Small intestine (tissue), 7 donors: ENCODE data around the gene HOXA5. TPM values are rescaled to one million over a fixed set of nuclear protein-coding genes. Genes with fewer than 3 reads are reported as not detected.
A peak's percentile ranks its signal among the peaks of the same experiment; 100 is the strongest.

Source experiments
- DNase-seq, 2 donors: peaks; one replicate each; pipeline versions ENCODE4 v3.0.0 to v3.0.0-alpha.2; 2013
- FAIRE-seq: peaks from 2 replicates; lab custom pipeline; 2012; peaks lifted over from hg19 to GRCh38; lab: Jason Lieb, UNC
- H3K27ac ChIP-seq, 3 donors: one replicate each; pipeline ENCODE4 v1.5.1; 2013; ENCODE audit warnings: low read length in 2 of 3, mild to moderate bottlenecking in 2 of 3, control low read depth in 1 of 3, inconsistent platforms in 1 of 3, low read depth in 1 of 3, moderate library complexity in 1 of 3
- H3K27me3 ChIP-seq, 3 donors: one replicate each; pipeline ENCODE4 v1.6.1; 2013; ENCODE audit warnings: low read length in 3 of 3, inconsistent platforms in 1 of 3; ENCODE audit not compliant: control insufficient read depth in 3 of 3, insufficient read depth in 3 of 3
- H3K36me3 ChIP-seq, 3 donors: one replicate each; pipeline ENCODE4 v1.6.1; 2013; ENCODE audit warnings: low read length in 3 of 3, inconsistent platforms in 1 of 3, low read depth in 1 of 3, mild to moderate bottlenecking in 1 of 3, moderate library complexity in 1 of 3; ENCODE audit not compliant: control insufficient read depth in 3 of 3, insufficient read depth in 2 of 3
- H3K4me1 ChIP-seq, 3 donors: one replicate each; pipeline ENCODE4 v1.6.1; 2013; ENCODE audit warnings: low read length in 2 of 3, inconsistent platforms in 1 of 3, low read depth in 1 of 3, mild to moderate bottlenecking in 1 of 3, moderate library complexity in 1 of 3; ENCODE audit not compliant: control insufficient read depth in 3 of 3, insufficient read depth in 2 of 3
- H3K4me3 ChIP-seq, 3 donors: one replicate each; pipeline ENCODE4 v1.5.1; 2013; ENCODE audit warnings: low read length in 3 of 3, control low read depth in 1 of 3, inconsistent platforms in 1 of 3, low read depth in 1 of 3, mild to moderate bottlenecking in 1 of 3, moderate library complexity in 1 of 3
- H3K9me3 ChIP-seq, 2 donors: one replicate each; pipeline ENCODE4 v1.6.1; 2013; ENCODE audit warnings: low read depth in 1 of 2, low read length in 1 of 2; ENCODE audit not compliant: control insufficient read depth in 2 of 2, insufficient read depth in 1 of 2
- WGBS, 3 donors: extraction: QIAGEN DNeasy Blood & Tissue Kit; methylation state at CpG; one replicate each; pipeline ENCODE4 v1.1.7; 2013; 5-methylcytosine and 5-hydroxymethylcytosine counted together
- polyA plus RNA-seq, 4 donors: library from polyadenylated mRNA; stranded (reverse) in 3 of 4; unstranded in 1 of 4; fragments of 200-250 nt in 3 of 4; fragments of 120-200 nt in 1 of 4; gene quantifications; one replicate each; pipeline versions ENCODE4 v1.2.1 to v1.2.3, GENCODE V29; 2013
- donor health status: healthy with polysubstance abuse.
- donor health status: control.
- donor health status: control.
- donor health status: Bipolar disorder and iron deficiency.
- donor health status: healthy.

The HOXA5 gene
- polyA plus RNA-seq, 4 donors: 0.45 to 44.0 (median 5.1) TPM

DNA sequence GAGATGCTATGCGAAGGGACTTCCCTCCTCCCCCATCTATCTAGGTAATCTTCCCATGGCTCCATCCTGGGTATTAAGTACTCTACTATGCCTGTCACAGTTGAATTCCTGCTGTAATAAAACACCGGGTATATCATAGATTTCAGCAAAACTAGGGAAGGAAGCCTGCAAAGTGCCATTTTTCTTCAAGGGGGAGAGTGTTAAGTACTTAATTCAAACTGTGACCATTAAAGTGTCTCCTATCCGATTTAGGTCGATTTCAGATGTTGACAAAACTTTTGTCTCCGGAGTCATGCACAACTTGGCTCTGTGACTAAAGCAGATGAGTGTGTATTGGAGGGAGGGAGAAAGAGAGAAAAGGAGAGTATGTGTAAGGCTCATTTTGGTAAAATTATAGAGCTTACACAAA lies 17.5 kb downstream of the HOXA5 start:
- Histone ChIP-seq H3K27ac (peak overlapping the region in 2 of 3 donors; percentile 48 to 82), H3K36me3 (peaks cover 0 to 28% (median 0%) of the 10 kb centered on the region in 3 donors), H3K4me1 (peaks cover 4 to 61% (median 7%) of the 10 kb centered on the region in 3 donors), H3K9me3 (no peaks in the 10 kb centered on the region), H3K27me3 (peaks cover 0 to 12% (median 0%) of the 10 kb centered on the region in 3 donors), H3K4me3 (no peak overlapping the region)
- DNase-seq (no peak), FAIRE-seq (no peak)
- WGBS, 3 donors: 58 to 81% (median 77%) methylated on average over 5 of the region's 5 CpGs

DNA sequence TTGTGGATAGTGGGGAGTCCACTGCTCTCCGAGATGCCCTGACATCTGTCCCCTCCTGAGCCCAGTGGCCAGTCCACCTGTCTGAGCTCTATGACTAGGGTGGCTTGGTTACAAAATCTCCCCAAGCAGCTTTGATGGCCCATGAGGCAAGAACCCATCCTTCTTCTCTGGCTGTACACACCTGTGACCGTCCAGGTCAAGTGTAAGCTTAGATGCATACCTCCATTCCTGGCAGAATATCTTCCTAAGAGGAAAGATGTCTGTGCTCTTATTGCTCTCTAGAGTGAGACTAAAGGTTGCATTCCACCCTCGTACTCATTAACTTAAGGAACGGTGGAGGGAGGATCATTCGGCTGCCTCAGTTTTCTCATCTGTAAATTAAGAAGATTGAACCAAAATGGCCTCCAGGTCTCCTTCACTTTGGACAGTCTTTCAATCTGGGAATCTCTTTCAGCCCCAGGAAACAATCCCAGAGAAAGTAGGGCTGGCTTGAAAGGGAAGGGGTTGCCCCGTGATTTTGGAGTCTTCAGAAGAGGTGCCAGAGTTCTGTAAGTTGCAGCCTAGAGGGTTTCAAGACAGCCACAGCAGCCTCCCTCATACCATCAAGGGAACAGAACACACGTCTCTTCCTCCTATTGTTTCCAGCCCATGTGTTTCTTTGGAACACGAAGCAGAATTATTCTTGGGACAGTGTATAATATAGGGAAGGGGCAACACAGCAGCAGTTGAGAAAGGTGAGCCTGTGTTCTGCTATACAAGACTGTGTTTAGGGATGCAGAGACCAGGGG lies 18.4 kb downstream of the HOXA5 start:
- H3K27ac ChIP-seq: peak overlapping the region; percentile 35 to 86 (median 82)
- no peak for FAIRE-seq
- H3K4me1 ChIP-seq: peaks cover 4 to 69% (median 13%) of the 10 kb centered on the region in 3 donors
- peaks cover 0 to 12% (median 0%) of the 10 kb centered on the region in 3 donors for H3K27me3 ChIP-seq
- DNase-seq: peak; percentile 36 to 70
- 50 to 61% (median 61%) methylated on average over 8 of the region's 8 CpGs for WGBS, 3 donors
- no peaks in the 10 kb centered on the region for H3K9me3 ChIP-seq
- peaks cover 0 to 31% (median 0%) of the 10 kb centered on the region in 3 donors for H3K36me3 ChIP-seq
- H3K4me3 ChIP-seq: peak overlapping the region in 1 of 3 donors; percentile 50

DNA sequence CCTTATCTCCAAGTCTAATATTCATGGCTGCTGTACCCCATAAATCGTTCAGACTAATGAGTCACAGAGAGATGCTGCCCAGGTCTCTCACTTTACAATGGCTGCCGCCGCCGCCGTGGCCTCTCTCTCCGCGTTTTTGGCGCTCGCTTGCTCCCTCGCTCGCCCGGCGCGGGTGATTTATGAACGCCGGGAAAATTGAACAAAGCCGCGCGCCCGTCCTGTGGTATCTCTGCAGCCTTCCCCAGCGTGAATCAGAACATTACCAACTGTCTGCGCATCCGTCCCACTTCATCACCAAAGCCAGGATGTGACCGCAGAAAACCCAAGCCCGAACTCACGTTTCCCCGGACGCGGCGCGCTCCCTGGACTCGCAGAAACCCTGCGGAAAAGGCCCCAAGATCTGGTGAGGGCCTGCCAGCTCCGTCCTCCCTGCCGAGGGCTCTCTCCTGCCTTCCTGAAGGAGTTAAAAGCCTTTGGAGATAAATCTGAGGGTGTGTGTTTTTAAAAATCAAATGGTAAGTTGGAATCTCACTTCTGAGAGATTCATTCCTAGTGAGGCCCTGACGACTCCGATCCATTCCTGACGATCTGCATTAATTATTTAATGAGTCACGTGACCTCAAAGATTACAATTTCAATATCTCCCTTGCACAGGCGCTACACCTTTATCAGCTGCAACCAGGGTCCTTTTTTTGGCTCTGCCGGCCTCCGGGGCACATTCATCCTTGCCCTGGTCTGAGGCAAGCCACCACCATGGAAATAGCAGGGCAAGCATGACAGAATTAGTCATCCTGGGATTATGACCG lies 19.2 kb downstream of the HOXA5 start:
- Histone ChIP-seq H3K36me3 (peaks cover 0 to 32% (median 0%) of the 10 kb centered on the region in 3 donors), H3K4me3 (peak overlapping the region in 1 of 3 donors; percentile 50), H3K9me3 (no peaks in the 10 kb centered on the region), H3K4me1 (peaks cover 4 to 69% (median 18%) of the 10 kb centered on the region in 3 donors), H3K27me3 (peaks cover 0 to 12% (median 0%) of the 10 kb centered on the region in 3 donors), H3K27ac (peak overlapping the region; percentile 30 to 86 (median 82))
- 44 to 61% (median 59%) methylated on average over 43 of the region's 43 CpGs for WGBS, 3 donors
- FAIRE-seq (no peak), DNase-seq (peak in 1 of 2 donors; percentile 57)

DNA sequence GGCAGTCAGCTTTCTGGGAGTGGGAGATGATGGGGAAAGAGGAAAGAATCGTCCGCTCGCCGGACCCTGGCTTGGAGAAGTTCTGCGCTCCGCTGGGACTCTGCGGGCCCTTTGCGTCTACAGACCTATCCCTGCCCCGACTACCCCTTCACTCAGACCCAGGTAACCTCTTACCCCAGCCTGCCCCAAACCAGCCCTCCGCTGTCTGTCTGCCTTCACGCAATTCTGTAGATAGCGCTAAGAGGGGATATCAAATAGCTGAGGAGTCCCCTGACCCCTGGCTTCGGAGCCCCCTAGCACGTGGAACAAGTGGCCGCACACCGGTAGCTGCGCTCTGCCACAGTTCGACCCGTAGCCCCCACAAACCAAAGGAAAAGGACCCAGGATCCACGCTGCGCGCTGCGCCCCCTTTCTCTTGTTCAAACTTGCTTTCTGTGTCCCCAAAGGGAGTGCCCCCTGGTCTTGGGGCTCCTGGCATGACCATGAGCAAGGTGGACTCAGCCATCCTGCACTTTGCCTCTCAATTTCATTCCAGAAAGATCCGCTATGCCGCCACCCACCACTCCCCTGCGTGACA lies 19.9 kb downstream of the HOXA5 start:
- peaks cover 4 to 70% (median 20%) of the 10 kb centered on the region in 3 donors for H3K4me1 ChIP-seq
- peaks cover 0 to 15% (median 0%) of the 10 kb centered on the region in 3 donors for H3K27me3 ChIP-seq
- FAIRE-seq: no peak
- H3K36me3 ChIP-seq: peaks cover 0 to 31% (median 0%) of the 10 kb centered on the region in 3 donors
- H3K9me3 ChIP-seq: no peaks in the 10 kb centered on the region
- 35 to 61% (median 40%) methylated on average over 26 of the region's 26 CpGs for WGBS, 3 donors
- peak overlapping the region; percentile 30 to 86 (median 82) for H3K27ac ChIP-seq
- DNase-seq: no peak
- peak overlapping the region in 2 of 3 donors; percentile 34 to 50 for H3K4me3 ChIP-seq

DNA sequence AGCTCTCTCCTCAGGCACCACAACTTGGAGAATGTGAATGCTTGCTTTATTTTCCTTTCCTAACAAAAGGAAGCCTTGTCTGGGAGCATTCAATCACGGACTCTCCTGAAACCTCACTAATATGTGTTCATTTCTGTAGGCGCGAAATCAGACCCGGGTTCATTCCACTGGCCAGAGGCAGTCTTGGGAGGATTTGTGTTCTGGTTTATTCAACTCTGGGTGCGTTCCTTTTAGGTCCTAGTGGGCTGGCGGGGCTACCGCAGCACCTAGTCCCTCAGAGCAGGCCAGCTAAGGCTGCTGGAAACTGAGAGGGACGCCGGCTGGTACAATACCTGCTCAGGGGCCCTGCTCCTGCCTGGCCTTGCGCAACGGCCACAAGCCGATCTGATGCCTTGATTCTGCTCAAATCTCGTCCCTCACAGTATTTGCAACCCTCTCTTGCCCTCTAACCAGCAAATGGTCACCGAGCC lies 20.4 kb downstream of the HOXA5 start:
- H3K4me3 ChIP-seq: peak overlapping the region in 2 of 3 donors; percentile 34 to 50
- H3K9me3 ChIP-seq: no peaks in the 10 kb centered on the region
- DNase-seq (peak in 1 of 2 donors; percentile 70), FAIRE-seq (no peak)
- WGBS, 3 donors: 11 to 40% (median 32%) methylated on average over 14 of the region's 14 CpGs
- H3K4me1 ChIP-seq: peaks cover 4 to 71% (median 20%) of the 10 kb centered on the region in 3 donors
- peaks cover 0 to 34% (median 0%) of the 10 kb centered on the region in 3 donors for H3K36me3 ChIP-seq
- peaks cover 0 to 16% (median 0%) of the 10 kb centered on the region in 3 donors for H3K27me3 ChIP-seq
- peak overlapping the region; percentile 30 to 86 (median 82) for H3K27ac ChIP-seq

DNA sequence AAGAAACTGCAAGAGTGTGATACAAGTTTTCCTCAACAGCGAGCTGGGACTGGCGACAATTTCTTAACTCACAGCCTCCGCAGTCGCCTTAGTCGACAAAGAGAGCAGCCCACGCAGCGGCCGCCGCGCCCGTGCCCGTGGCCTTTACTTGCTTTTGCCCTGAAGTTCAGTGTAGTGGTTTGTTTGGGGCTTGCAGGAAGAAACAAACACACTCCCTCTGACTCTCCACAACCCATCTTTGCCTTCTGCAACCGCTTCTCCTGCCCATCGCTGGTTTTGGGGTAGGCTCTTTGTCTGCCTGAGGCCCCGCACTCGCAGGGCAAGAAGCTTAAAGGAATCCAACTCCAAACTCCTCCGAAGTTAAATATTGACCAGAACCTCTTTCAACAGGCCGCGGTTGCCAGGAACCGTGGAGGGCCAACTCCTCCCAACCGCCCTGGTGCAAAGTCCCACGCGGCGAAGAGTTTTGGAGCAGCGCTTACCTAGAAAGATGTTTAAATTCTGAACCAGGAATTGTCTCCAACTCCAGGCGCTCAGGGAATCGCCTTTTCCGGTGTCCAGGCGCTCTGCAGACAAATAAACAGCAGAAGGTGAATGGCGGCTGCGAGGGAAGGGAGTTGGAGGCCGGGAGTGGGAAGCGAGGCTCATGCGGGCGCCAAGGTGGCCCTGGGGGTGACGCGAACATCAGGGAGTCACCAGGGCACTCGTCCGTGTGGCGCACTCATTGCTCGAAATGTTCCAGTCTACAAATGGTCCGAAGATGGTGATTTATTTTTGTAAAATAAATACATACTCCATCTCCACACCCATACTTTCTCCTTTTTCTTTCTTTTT lies 21.2 kb downstream of the HOXA5 start:
- Histone ChIP-seq H3K9me3 (no peaks in the 10 kb centered on the region), H3K27me3 (peaks cover 0 to 21% (median 0%) of the 10 kb centered on the region in 3 donors), H3K4me1 (peaks cover 4 to 71% (median 17%) of the 10 kb centered on the region in 3 donors), H3K27ac (peak overlapping the region; percentile 44 to 86 (median 82)), H3K4me3 (peak overlapping the region in 2 of 3 donors; percentile 36 to 50), H3K36me3 (peaks cover 0 to 41% (median 0%) of the 10 kb centered on the region in 3 donors)
- peak; percentile 82 to 92 for DNase-seq
- no peak for FAIRE-seq
- WGBS, 3 donors: 12 to 41% (median 27%) methylated on average over 42 of the region's 42 CpGs

DNA sequence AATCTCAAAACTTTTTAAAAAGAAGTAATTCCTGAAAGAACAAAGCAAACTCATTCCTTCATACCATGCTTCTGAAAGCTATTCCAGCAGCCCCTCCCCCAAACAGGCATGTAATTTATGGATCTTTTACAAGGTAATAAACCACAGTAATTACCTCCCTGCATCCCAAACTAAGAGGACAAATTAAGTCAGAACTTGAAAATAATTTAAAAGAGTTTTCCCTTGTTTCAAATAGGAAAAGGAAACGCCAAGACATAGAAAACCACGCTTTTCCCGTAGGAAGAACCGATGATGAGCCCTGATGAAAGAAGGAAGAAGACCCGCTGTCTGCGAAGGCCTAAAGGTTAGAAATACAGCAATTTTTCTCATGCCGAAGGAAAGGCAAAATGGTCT lies 21.8 kb downstream of the HOXA5 start:
- H3K4me3 ChIP-seq: peak overlapping the region in 2 of 3 donors; percentile 36 to 50
- WGBS, 3 donors: 7 to 36% (median 36%) methylated on average over 7 of the region's 7 CpGs
- H3K4me1 ChIP-seq: peaks cover 4 to 72% (median 17%) of the 10 kb centered on the region in 3 donors
- peak overlapping the region; percentile 44 to 86 (median 82) for H3K27ac ChIP-seq
- H3K36me3 ChIP-seq: peaks cover 0 to 46% (median 0%) of the 10 kb centered on the region in 3 donors
- no peaks in the 10 kb centered on the region for H3K9me3 ChIP-seq
- no peak for DNase-seq
- no peak for FAIRE-seq
- H3K27me3 ChIP-seq: peaks cover 0 to 25% (median 0%) of the 10 kb centered on the region in 3 donors
